Measurements from ENCODE around the gene DTNA. TPM values are rescaled to one million over a fixed set of nuclear protein-coding genes. Genes with fewer than 3 reads are reported as not detected.

The DTNA gene
- total and polyA plus RNA-seq, 5 donors: 131 to 175 (median 146) TPM

GRCh38 chr18:34873986-34874580 lies 164.0 kb downstream of the DTNA start:
- no peak for ATAC-seq
- intact Hi-C loops (cut with DNase I): loop anchor here in 1 of 4 donors (5.0 kb wide), 1 partner anchor 108 kb away; no protein-coding TSS in a partner anchor
- WGBS: 90% methylated on average over 2 of the region's 2 CpGs

DNA sequence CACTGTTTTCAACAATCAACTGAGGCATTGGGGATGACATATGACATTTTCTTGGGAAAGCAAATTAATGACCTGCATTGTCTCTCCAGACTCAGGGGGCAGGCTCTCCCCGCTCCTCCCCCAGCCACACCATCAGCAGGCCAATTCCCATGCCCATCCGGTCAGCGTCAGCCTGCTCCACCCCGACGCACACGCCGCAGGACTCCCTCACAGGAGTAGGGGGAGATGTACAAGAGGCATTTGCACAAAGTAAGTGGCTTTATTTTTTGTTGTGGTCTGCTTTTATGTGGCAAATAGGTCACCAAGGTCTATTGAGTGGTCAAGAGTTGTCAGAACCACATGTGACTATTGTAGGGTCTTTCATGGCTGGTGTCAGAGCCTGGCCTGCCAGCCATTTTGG lies 165.1 kb downstream of the DTNA start:
- Histone ChIP-seq H3K4me3 (ENCODE audit: low read length) (no peak overlapping the region), H3K27me3 (ENCODE audit: control insufficient read depth, insufficient read depth) (no peaks in the 10 kb centered on the region), H3K9me3 (ENCODE audit: control insufficient read depth, low read length) (no peaks in the 10 kb centered on the region), H3K27ac (ENCODE audit: low read length) (no peak overlapping the region), H3K4me1 (ENCODE audit: control insufficient read depth, insufficient read depth, low read length) (no peaks in the 10 kb centered on the region)
- intact Hi-C loops (cut with DNase I): no loop called here
- no peak for DNase-seq
- no peak for ATAC-seq
- 97% methylated on average over 7 of the region's 7 CpGs for WGBS

More at GRCh38 chr18:34873986-34874580, 164.0 kb downstream of the DTNA start:
- Histone ChIP-seq H3K4me3 (ENCODE audit: low read length) (no peak overlapping the region), H3K4me1 (ENCODE audit: control insufficient read depth, insufficient read depth, low read length) (no peaks in the 10 kb centered on the region), H3K27ac (ENCODE audit: low read length) (no peak overlapping the region), H3K9me3 (ENCODE audit: control insufficient read depth, low read length) (no peaks in the 10 kb centered on the region), H3K27me3 (ENCODE audit: control insufficient read depth, insufficient read depth) (no peaks in the 10 kb centered on the region)
- DNase-seq: no peak

GRCh38 chr18:34880403-34880802 lies 170.3 kb downstream of the DTNA start:
- intact Hi-C loops (cut with DNase I): no loop called here
- H3K9me3 ChIP-seq (ENCODE audit: control insufficient read depth, low read length): no peaks in the 10 kb centered on the region
- peak overlapping the region; percentile 68 for H3K27ac ChIP-seq (ENCODE audit: low read length)
- ATAC-seq (peak; percentile 21 to 43), DNase-seq (no peak)
- 73% methylated on average over 1 of the region's 1 CpG for WGBS
- H3K4me1 ChIP-seq (ENCODE audit: control insufficient read depth, insufficient read depth, low read length): no peaks in the 10 kb centered on the region
- no peak overlapping the region for H3K4me3 ChIP-seq (ENCODE audit: low read length)
- no peaks in the 10 kb centered on the region for H3K27me3 ChIP-seq (ENCODE audit: control insufficient read depth, insufficient read depth)

GRCh38 chr18:34880882-34881834 lies 171.1 kb downstream of the DTNA start:
- peak; percentile 67 to 75 for ATAC-seq
- H3K27ac ChIP-seq (ENCODE audit: low read length): no peak overlapping the region

DNA sequence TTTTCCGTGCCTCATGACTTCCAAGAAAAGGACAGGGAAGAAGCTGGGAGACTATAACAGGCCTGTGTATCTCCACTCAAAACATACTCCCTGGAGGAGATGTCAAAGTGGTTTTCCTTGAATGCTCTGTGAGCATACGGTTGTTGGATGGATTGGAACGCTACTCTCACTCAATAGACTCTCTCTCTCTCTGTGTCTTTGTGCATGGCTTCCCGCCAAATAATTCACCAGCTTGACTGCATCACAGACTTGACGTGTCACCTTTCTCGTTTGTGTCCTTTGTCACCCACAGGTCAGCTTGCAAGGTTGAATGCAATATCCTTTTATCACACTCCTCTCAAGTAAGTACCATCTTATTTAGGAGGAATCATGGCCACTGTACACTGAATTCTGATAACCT lies 174.3 kb downstream of the DTNA start:
- ATAC-seq: no peak

More at GRCh38 chr18:34880882-34881834, 171.1 kb downstream of the DTNA start:
- no peaks in the 10 kb centered on the region for H3K4me1 ChIP-seq (ENCODE audit: control insufficient read depth, insufficient read depth, low read length)
- 54% methylated on average over 3 of the region's 3 CpGs for WGBS
- H3K4me3 ChIP-seq (ENCODE audit: low read length): no peak overlapping the region
- DNase-seq: no peak
- no peaks in the 10 kb centered on the region for H3K27me3 ChIP-seq (ENCODE audit: control insufficient read depth, insufficient read depth)
- no peaks in the 10 kb centered on the region for H3K9me3 ChIP-seq (ENCODE audit: control insufficient read depth, low read length)
- intact Hi-C loops (cut with DNase I): no loop called here

GRCh38 chr18:34886177-34886576 lies 176.1 kb downstream of the DTNA start:
- no peaks in the 10 kb centered on the region for H3K9me3 ChIP-seq (ENCODE audit: control insufficient read depth, low read length)
- ATAC-seq: no peak
- intact Hi-C loops (cut with DNase I): no loop called here
- H3K4me3 ChIP-seq (ENCODE audit: low read length): no peak overlapping the region
- no peak for DNase-seq
- H3K27ac ChIP-seq (ENCODE audit: low read length): no peak overlapping the region
- H3K27me3 ChIP-seq (ENCODE audit: control insufficient read depth, insufficient read depth): no peaks in the 10 kb centered on the region
- no peaks in the 10 kb centered on the region for H3K4me1 ChIP-seq (ENCODE audit: control insufficient read depth, insufficient read depth, low read length)
- WGBS: 95% methylated on average over 1 of the region's 1 CpG

More for the DNA sequence above, 174.3 kb downstream of the DTNA start:
- DNase-seq: no peak
- H3K4me3 ChIP-seq (ENCODE audit: low read length): no peak overlapping the region
- 75% methylated on average over 6 of the region's 6 CpGs for WGBS
- no peaks in the 10 kb centered on the region for H3K9me3 ChIP-seq (ENCODE audit: control insufficient read depth, low read length)
- no peaks in the 10 kb centered on the region for H3K4me1 ChIP-seq (ENCODE audit: control insufficient read depth, insufficient read depth, low read length)
- H3K27me3 ChIP-seq (ENCODE audit: control insufficient read depth, insufficient read depth): no peaks in the 10 kb centered on the region
- H3K27ac ChIP-seq (ENCODE audit: low read length): no peak overlapping the region
- intact Hi-C loops (cut with DNase I): no loop called here

DNA sequence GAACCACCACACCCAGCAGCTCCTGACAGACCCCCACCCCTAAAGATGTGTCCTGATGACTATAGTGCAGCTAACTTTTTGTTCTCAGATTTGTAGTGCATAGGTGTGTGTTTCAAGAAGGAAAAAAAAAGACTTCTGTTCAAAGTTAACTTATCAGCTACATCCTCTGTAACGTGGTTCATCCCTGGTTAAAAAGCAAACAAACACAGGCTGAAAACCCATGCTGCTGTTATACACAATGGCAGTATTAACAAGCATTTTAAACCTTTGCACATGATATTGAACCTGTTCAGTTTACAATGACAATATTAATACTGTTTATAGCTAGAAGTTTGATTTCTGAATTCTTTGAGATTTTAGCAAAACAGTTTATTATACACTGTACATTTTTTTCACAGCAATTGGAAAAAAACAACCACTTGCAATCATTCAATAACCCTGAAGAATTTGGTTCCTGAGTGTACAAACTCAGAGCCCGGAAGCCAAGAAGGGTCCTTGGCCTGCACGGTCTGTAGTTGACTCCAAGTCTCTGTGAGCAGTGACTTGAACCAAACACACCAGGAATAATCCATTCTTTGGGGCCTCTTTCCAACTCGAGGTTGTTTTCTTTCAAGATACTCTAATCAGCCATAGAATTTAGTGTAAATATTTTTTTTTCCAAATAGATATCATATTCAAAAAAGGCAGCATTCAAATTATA lies 177.9 kb downstream of the DTNA start:
- no peaks in the 10 kb centered on the region for H3K9me3 ChIP-seq (ENCODE audit: control insufficient read depth, low read length)
- no peaks in the 10 kb centered on the region for H3K27me3 ChIP-seq (ENCODE audit: control insufficient read depth, insufficient read depth)
- no peak for ATAC-seq
- 65% methylated on average over 4 of the region's 4 CpGs for WGBS
- H3K27ac ChIP-seq (ENCODE audit: low read length): no peak overlapping the region
- no peak overlapping the region for H3K4me3 ChIP-seq (ENCODE audit: low read length)
- intact Hi-C loops (cut with DNase I): no loop called here
- no peaks in the 10 kb centered on the region for H3K4me1 ChIP-seq (ENCODE audit: control insufficient read depth, insufficient read depth, low read length)
- no peak for DNase-seq

GRCh38 chr18:34890486-34891085 lies 180.5 kb downstream of the DTNA start:
- intact Hi-C loops (cut with DNase I): no loop called here
- ATAC-seq: no peak
- Histone ChIP-seq H3K27ac (ENCODE audit: low read length) (no peak overlapping the region), H3K27me3 (ENCODE audit: control insufficient read depth, insufficient read depth) (no peaks in the 10 kb centered on the region), H3K4me1 (ENCODE audit: control insufficient read depth, insufficient read depth, low read length) (no peaks in the 10 kb centered on the region), H3K9me3 (ENCODE audit: control insufficient read depth, low read length) (no peaks in the 10 kb centered on the region), H3K4me3 (ENCODE audit: low read length) (no peak overlapping the region)
- no peak for DNase-seq
- WGBS: 94% methylated on average over 6 of the region's 6 CpGs

DNA sequence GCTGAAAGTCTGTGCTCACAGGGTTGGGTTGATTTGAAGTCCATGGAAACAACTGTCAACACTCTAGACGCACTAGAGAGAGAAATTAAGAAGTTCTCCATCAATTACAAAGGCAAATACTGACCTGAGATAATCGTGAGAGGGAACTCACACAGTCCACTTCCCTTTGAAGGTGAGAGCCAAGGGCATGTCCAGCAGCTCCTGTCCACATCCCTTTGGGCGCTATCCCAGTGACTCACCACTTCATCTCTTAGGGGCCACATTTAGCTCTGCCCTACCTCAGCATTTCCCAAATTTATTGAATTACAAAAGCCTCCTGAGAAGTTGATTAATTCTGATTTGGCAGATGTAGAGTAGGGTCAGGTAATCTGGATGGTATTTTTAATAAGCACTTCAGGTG lies 182.3 kb downstream of the DTNA start:
- DNase-seq: no peak
- H3K4me1 ChIP-seq (ENCODE audit: control insufficient read depth, insufficient read depth, low read length): no peaks in the 10 kb centered on the region
- no peaks in the 10 kb centered on the region for H3K27me3 ChIP-seq (ENCODE audit: control insufficient read depth, insufficient read depth)
- H3K27ac ChIP-seq (ENCODE audit: low read length): no peak overlapping the region
- no peak overlapping the region for H3K4me3 ChIP-seq (ENCODE audit: low read length)
- peak; percentile 31 to 45 for ATAC-seq
- no peaks in the 10 kb centered on the region for H3K9me3 ChIP-seq (ENCODE audit: control insufficient read depth, low read length)
- WGBS: 42% methylated on average over 3 of the region's 3 CpGs
- intact Hi-C loops (cut with DNase I): no loop called here

- H3K27ac ChIP-seq (ENCODE audit: low read length): no peak overlapping the region
- no peak for DNase-seq
- intact Hi-C loops (cut with DNase I): no loop called here
- no peaks in the 10 kb centered on the region for H3K27me3 ChIP-seq (ENCODE audit: control insufficient read depth, insufficient read depth)
- no peaks in the 10 kb centered on the region for H3K4me1 ChIP-seq (ENCODE audit: control insufficient read depth, insufficient read depth, low read length)
- H3K9me3 ChIP-seq (ENCODE audit: control insufficient read depth, low read length): no peaks in the 10 kb centered on the region
- ATAC-seq: no peak
- no peak overlapping the region for H3K4me3 ChIP-seq (ENCODE audit: low read length)
Measured at GRCh38 chr18:34893239-34893638, 183.1 kb downstream of the DTNA start.

GRCh38 chr18:34901299-34901698 lies 191.2 kb downstream of the DTNA start:
- Histone ChIP-seq H3K27me3 (ENCODE audit: control insufficient read depth, insufficient read depth) (no peaks in the 10 kb centered on the region), H3K4me1 (ENCODE audit: control insufficient read depth, insufficient read depth, low read length) (no peaks in the 10 kb centered on the region), H3K4me3 (ENCODE audit: low read length) (no peak overlapping the region), H3K9me3 (ENCODE audit: control insufficient read depth, low read length) (no peaks in the 10 kb centered on the region), H3K27ac (ENCODE audit: low read length) (no peak overlapping the region)
- intact Hi-C loops (cut with DNase I): no loop called here
- DNase-seq: no peak
- ATAC-seq: no peak
